Measurements from ENCODE around the gene EIF3K.

GRCh38 chr19:38655148-38655824, 36.3 kb downstream of the EIF3K start:
- TF ChIP-seq CTCF (IDR thresholded peaks at IDR 0.05; ENCODE audit: borderline replicate concordance, extremely low read depth, low read length, poor library complexity, severe bottlenecking): no peak
- TF ChIP-seq EZH2 (IDR thresholded peaks at IDR 0.05; ENCODE audit: borderline replicate concordance, low read depth, low read length, severe bottlenecking): no peak
